OCI-LY7 (cell line): ENCODE results near the gene PSMC3IP.

Experiments
- EZH2phosphoT487 ChIP-seq: fragments of 200-600 bp; sonication (generic); IDR thresholded peaks from 2 replicates; pipeline ENCODE4 v1.6.1; 2018; ENCODE audit warnings: low read depth, borderline replicate concordance, mild to moderate bottlenecking, mixed run types, antibody characterized with exemption, low read length, moderate library complexity, mixed read lengths
- TF ChIP-seq, protein P1 (sequence below): fragments of 200-600 bp; sonication (generic); conservative IDR thresholded peaks from 2 replicates; pipeline ENCODE4 v1.5.1; 2014; ENCODE audit warnings: mild to moderate bottlenecking, antibody characterized with exemption, low read length, moderate library complexity, mixed read lengths

DNA sequence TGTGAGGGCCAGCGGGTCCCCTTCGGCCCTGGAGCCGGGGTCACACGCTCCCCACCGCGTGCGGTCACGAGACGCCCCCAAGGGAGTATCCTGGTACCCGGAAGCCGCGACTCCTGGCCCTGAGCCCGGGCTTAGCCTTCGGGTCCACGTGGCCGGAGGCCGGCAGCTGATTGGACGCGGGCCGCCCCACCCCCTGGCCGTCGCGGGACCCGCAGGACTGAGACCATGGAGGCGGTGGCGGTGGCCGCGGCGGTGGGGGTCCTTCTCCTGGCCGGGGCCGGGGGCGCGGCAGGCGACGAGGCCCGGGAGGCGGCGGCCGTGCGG, 41.5 kb downstream of the PSMC3IP start, which contains the start of gene NAGLU:
- TF ChIP-seq, protein P1, sequence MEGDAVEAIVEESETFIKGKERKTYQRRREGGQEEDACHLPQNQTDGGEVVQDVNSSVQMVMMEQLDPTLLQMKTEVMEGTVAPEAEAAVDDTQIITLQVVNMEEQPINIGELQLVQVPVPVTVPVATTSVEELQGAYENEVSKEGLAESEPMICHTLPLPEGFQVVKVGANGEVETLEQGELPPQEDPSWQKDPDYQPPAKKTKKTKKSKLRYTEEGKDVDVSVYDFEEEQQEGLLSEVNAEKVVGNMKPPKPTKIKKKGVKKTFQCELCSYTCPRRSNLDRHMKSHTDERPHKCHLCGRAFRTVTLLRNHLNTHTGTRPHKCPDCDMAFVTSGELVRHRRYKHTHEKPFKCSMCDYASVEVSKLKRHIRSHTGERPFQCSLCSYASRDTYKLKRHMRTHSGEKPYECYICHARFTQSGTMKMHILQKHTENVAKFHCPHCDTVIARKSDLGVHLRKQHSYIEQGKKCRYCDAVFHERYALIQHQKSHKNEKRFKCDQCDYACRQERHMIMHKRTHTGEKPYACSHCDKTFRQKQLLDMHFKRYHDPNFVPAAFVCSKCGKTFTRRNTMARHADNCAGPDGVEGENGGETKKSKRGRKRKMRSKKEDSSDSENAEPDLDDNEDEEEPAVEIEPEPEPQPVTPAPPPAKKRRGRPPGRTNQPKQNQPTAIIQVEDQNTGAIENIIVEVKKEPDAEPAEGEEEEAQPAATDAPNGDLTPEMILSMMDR = no peak
- no peak for TF ChIP-seq EZH2phosphoT487
